SK-N-SH (cell line): Measurements from ENCODE around the gene CALU.

Source experiments
- CTCF ChIP-seq: fragments of 200-600 bp; sonication (generic); IDR thresholded peaks from 2 replicates; pipeline ENCODE4 v1.6.1; 2017; ENCODE audit warnings: antibody characterized with exemption, mild to moderate bottlenecking, moderate library complexity
- EZH2phosphoT487 ChIP-seq: fragments of 200-600 bp; sonication (generic); IDR thresholded peaks from 2 replicates; pipeline ENCODE4 v1.6.1; 2017; ENCODE audit warnings: low read depth, mixed run types, mild to moderate bottlenecking, antibody characterized with exemption, moderate library complexity, borderline replicate concordance
- MEF2A ChIP-seq: IDR thresholded peaks from 2 replicates; pipeline ENCODE4 v1.4.0; 2012; ENCODE audit warnings: low read depth, borderline replicate concordance
- MXI1 ChIP-seq: IDR thresholded peaks from 2 replicates; pipeline ENCODE4 v1.6.1; 2012; ENCODE audit warnings: mild to moderate bottlenecking, low read depth, low read length, improper control_type of control experiment
- RFX5 ChIP-seq: IDR thresholded peaks from 2 replicates; pipeline ENCODE4 v1.6.1; 2012; ENCODE audit warnings: mild to moderate bottlenecking, improper control_type of control experiment, low read length
- TAF1 ChIP-seq: IDR thresholded peaks from 2 replicates; pipeline ENCODE4 v1.6.1; 2012; ENCODE audit warnings: low read depth, mild to moderate bottlenecking, low read length, moderate library complexity, borderline replicate concordance
- USF2 ChIP-seq: fragments of 150-350 bp; IDR thresholded peaks from 2 replicates; pipeline ENCODE4 v1.6.1; 2017; ENCODE audit warnings: antibody characterized with exemption, low read length, low read depth, borderline replicate concordance

- TF ChIP-seq CTCF (no peak), RFX5 (no peak), MEF2A (no peak), TAF1 (no peak), EZH2phosphoT487 (no peak), USF2 (no peak), MXI1 (no peak)
These were observed 61.4 kb downstream of the CALU start for GRCh38 chr7:128800567-128800966.
